Pulmonary artery endothelial cell (primary cell): ENCODE measurements around the gene BTLA. TPM values are rescaled to one million over a fixed set of nuclear protein-coding genes. Genes with fewer than 3 reads are reported as not detected.
"Not testable (repeated sequence)": the region's sequence is repeated elsewhere in the genome, so short reads cannot be mapped to it uniquely, and the experiment has no call there.

Source experiments
- DNase-seq: peaks from one replicate; pipeline ENCODE4 v3.0.0-alpha.2; 2011; ENCODE audit warnings: low read depth, low spot score
- total RNA-seq: library from RNA; depleted of rRNA; stranded (reverse); fragments of >200 nt; gene quantifications from 2 replicates; pipeline ENCODE4 v1.2.3, GENCODE V29; 2014

The BTLA gene, protein sequence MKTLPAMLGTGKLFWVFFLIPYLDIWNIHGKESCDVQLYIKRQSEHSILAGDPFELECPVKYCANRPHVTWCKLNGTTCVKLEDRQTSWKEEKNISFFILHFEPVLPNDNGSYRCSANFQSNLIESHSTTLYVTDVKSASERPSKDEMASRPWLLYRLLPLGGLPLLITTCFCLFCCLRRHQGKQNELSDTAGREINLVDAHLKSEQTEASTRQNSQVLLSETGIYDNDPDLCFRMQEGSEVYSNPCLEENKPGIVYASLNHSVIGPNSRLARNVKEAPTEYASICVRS
- total RNA-seq = not detected in 2 replicates

- no peak for DNase-seq
These were observed at the start of gene BTLA for GRCh38 chr3:112498914-112499711. Gene BTLA (minus strand): TSS chr3:112499472. CDS start chr3:112499358, 114 bp downstream.

DNA sequence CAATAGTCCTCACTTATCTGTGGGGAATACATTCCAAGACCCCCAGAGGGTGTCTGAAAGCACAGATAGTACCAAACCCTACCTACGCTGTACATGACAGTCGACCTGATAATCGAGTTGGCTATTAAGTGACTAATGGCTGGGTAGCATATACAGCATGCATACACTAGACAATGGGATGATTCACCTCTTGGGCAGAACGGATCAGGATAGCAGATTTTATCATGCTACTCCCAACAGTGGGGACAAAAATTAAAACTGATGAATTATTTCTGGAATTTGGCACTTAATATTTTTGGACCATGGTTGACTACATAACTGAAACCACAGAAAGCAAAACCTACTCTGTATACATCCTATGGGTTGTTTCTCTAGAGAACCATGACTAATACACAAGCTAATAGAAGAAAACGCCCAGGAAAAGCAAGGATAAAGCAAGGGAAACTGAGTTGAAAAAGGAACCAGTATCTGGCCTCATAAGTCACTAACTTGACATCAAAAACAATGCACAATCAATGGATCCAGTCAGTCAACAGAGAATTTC, 47.0 kb upstream of the BTLA start:
- no peak for DNase-seq

- no peak for DNase-seq
These were observed 40.8 kb upstream of the BTLA start for GRCh38 chr3:112539825-112540650.

GRCh38 chr3:112531358-112531781, 32.1 kb upstream of the BTLA start:
- no peak for DNase-seq

GRCh38 chr3:112530573-112530972, 31.3 kb upstream of the BTLA start:
- DNase-seq = no peak

DNA sequence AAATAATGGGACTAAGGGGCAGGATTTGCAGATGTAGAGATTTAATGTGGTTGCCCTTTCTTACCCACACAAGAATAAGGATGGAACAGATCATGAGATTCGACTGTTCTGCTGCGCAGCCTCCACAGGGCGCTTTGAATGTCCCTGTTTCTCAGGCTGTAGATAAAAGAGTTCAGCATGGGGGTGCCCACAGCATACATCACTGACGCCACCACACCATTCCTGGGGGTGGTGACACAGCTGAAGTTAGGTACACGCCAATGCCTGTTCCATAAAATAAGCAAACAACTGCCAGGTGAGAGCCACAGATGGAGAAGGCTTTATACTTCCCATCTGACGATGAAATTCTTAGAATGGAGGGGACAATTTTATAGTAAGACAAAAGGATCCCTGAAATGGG, 24.9 kb upstream of the BTLA start:
- DNase-seq = not testable (repeated sequence)

GRCh38 chr3:112519424-112520001, 20.2 kb upstream of the BTLA start:
- DNase-seq = peak; percentile 63

GRCh38 chr3:112518970-112519369, 19.7 kb upstream of the BTLA start:
- not testable (repeated sequence) for DNase-seq

- DNase-seq = no peak
These were observed 15.4 kb upstream of the BTLA start for GRCh38 chr3:112514527-112515128.

GRCh38 chr3:112512320-112512719, 13.0 kb upstream of the BTLA start:
- no peak for DNase-seq

- DNase-seq = no peak
These were observed 9.6 kb upstream of the BTLA start for GRCh38 chr3:112508860-112509259.

DNA sequence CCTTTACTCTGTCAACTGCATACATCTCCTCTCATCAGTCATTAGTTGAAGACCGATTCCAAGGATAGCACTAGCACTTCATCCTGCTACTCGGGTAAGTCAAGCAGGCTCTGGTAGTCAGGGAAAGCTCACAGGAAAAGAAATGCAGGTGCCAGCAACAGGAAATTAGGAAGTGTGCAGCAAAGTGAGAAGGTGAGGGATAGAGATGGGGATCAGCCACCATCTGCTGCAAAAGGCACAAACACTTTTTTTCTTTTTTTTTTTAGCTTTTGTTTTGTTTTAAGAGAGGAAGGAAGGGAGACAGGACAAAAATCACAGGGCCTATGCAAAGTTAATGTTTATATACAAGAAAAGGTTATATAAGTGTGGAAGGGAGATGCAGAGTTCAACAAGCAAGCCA, 9.0 kb upstream of the BTLA start:
- peak; percentile 20 for DNase-seq

DNA sequence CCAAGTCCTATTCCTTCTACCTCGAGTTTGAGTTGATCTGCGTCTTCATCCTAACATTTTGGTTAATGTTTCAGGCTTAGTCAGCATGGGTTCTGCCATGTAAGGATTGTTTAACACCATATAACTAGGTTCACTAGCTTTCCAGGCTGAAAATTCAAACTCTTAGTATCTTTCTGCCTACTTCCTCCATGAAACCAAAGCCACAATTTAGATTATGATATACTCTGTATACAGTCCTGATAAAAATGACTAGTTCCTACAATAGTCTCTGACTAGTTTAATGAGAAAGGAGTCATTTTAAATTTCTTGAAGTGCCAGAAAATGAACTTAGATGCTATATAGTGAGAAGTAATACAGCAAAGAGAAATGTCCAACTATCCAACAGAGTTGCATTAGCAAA, 6.6 kb upstream of the BTLA start:
- no peak for DNase-seq

GRCh38 chr3:112504123-112504522, 4.9 kb upstream of the BTLA start:
- no peak for DNase-seq

GRCh38 chr3:112503304-112503972, 4.2 kb upstream of the BTLA start:
- DNase-seq = no peak

- DNase-seq = peak; percentile 70
These were observed 1.3 kb upstream of the BTLA start for GRCh38 chr3:112500621-112501020.

GRCh38 chr3:112497897-112498548, 1.2 kb downstream of the BTLA start:
- DNase-seq = no peak

- no peak for DNase-seq
These were observed 2.8 kb downstream of the BTLA start for GRCh38 chr3:112496366-112497067.

DNA sequence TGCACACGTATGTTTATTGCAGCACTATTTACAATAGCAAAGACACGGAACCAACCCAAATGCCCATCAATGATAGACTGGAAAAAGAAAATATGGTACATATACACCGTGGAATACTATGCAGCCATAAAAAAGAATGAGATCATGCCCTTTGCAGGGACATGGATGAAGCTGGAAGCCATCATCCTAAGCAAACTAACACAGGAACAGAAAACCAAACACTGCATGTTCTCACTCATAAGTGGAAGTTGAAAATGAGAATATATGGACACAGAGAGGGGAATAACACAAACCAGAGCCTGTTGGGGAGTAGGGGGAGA, 4.9 kb downstream of the BTLA start:
- not testable (repeated sequence) for DNase-seq
